ENCODE results near the gene ENTHD1.

DNA sequence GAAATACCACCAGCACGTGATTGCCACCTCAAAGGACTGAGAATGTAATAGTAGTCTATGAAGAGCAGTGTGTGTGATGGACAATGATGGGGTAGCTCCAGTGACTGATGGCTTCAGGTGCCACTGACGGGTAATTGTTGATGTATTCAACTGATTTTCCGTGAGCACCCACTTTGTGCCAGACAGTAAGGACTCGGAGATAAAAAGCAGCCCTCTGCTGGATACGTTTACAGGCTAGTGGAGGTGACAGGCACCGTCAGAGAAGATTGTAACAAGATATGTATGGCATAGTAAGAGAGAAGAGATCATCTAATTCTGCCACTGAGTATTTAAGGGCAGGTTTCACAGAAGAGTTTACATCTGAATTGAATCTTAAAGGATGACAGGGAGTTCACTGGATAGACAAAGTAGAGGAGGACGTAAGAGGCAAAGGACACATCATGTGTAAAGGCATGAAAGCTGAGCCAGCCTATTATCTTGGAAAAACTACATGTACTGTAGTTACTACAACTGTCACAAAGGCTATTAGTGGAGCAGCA lies 1.1 kb upstream of the ENTHD1 start:
- TF ChIP-seq, protein P1, sequence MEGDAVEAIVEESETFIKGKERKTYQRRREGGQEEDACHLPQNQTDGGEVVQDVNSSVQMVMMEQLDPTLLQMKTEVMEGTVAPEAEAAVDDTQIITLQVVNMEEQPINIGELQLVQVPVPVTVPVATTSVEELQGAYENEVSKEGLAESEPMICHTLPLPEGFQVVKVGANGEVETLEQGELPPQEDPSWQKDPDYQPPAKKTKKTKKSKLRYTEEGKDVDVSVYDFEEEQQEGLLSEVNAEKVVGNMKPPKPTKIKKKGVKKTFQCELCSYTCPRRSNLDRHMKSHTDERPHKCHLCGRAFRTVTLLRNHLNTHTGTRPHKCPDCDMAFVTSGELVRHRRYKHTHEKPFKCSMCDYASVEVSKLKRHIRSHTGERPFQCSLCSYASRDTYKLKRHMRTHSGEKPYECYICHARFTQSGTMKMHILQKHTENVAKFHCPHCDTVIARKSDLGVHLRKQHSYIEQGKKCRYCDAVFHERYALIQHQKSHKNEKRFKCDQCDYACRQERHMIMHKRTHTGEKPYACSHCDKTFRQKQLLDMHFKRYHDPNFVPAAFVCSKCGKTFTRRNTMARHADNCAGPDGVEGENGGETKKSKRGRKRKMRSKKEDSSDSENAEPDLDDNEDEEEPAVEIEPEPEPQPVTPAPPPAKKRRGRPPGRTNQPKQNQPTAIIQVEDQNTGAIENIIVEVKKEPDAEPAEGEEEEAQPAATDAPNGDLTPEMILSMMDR (IDR thresholded peaks at IDR 0.05) = no peak
- TF ChIP-seq POLR2A (IDR thresholded peaks at IDR 0.05) = no peak

Data from uterus (tissue), 2 donors.